ENCODE results near the gene TMEM141. TPM values are rescaled to one million over a fixed set of nuclear protein-coding genes. Genes with fewer than 3 reads are reported as not detected.

Gene TMEM141
- polyA plus RNA-seq, 1 donor (not counting 4 experiments of a cell fraction or from before 2014, with no cell fraction given) = 85.5 TPM

DNA sequence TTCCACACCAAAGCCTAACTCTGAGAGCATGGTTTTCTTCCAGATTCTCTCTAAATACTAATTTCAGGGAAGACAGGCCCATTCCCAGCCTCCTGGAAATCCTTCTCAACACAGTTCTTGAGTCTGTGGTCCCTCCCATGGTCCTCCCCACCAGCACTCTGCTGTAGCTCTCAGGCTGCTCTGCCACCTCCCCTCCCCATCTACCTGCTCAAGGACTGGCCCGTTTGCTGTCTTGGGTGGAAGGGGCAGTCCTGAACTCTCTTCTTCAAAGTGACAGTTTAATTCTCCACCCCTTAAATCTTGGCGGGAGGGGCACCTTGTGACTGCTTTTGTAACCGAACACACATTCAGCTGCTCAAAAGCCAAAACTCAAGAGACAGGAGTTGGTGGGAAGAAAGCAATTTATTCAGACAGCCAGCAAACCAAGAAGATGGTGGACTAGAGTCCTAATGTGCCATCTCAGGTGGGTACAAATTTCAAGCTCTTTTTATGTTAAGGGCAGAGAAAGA lies 19.2 kb upstream of the TMEM141 start:
- Histone ChIP-seq H2AFZ (ENCODE audit: control insufficient read depth, low read length) (no peak overlapping the region), H3K4me1 (ENCODE audit: control insufficient read depth, extremely low read depth, insufficient read depth, low read length) (no peaks in the 10 kb centered on the region), H3K9ac (ENCODE audit: control insufficient read depth, extremely low read depth, insufficient read depth, low read length) (no peak overlapping the region), H3K9me1 (ENCODE audit: control insufficient read depth, extremely low read depth, insufficient read depth, low read length) (no peaks in the 10 kb centered on the region), H3K4me3 (ENCODE audit: control insufficient read depth in 2 of 3, extremely low read depth in 1 of 3, insufficient read depth in 2 of 3, low read depth in 1 of 3, low read length in 3 of 3) (no peak overlapping the region), H3K27ac (ENCODE audit: control insufficient read depth, insufficient read depth, low read length) (no peak overlapping the region), H3K4me2 (ENCODE audit: control insufficient read depth, extremely low read depth, insufficient read depth, low read depth, low read length) (no peak overlapping the region), H4K20me1 (ENCODE audit: control insufficient read depth, extremely low read depth, insufficient read depth, low read length) (no peaks in the 10 kb centered on the region), H3K79me2 (ENCODE audit: control insufficient read depth, insufficient read depth, low read length) (no peaks in the 10 kb centered on the region), H3K9me3 (ENCODE audit: control insufficient read depth, low read depth, low read length) (peaks cover 5% of the 10 kb centered on the region), H3K36me3 (ENCODE audit: control insufficient read depth in 2 of 2, extremely low read depth in 1 of 2, insufficient read depth in 2 of 2, low read length in 2 of 2) (no peaks in the 10 kb centered on the region), H3K27me3 (ENCODE audit: control insufficient read depth, extremely low read depth, insufficient read depth, low read length) (peaks cover 6% of the 10 kb centered on the region)
- DNase-seq (ENCODE audit: low read depth, low spot score) (no peak), FAIRE-seq (no peak)
- no peak for TF ChIP-seq EZH2 (IDR thresholded peaks at IDR 0.05; ENCODE audit: low read length)
- TF ChIP-seq, protein P1, sequence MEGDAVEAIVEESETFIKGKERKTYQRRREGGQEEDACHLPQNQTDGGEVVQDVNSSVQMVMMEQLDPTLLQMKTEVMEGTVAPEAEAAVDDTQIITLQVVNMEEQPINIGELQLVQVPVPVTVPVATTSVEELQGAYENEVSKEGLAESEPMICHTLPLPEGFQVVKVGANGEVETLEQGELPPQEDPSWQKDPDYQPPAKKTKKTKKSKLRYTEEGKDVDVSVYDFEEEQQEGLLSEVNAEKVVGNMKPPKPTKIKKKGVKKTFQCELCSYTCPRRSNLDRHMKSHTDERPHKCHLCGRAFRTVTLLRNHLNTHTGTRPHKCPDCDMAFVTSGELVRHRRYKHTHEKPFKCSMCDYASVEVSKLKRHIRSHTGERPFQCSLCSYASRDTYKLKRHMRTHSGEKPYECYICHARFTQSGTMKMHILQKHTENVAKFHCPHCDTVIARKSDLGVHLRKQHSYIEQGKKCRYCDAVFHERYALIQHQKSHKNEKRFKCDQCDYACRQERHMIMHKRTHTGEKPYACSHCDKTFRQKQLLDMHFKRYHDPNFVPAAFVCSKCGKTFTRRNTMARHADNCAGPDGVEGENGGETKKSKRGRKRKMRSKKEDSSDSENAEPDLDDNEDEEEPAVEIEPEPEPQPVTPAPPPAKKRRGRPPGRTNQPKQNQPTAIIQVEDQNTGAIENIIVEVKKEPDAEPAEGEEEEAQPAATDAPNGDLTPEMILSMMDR (optimal IDR thresholded peaks at IDR 0.05 in 1 of 3, IDR thresholded peaks at IDR 0.05 in 1 of 3, conservative IDR thresholded peaks at IDR 0.05 in 1 of 3; ENCODE audit: extremely low read depth in 1 of 3, insufficient read depth in 2 of 3, low read length in 3 of 3) = no peak
- dilution Hi-C loops (cut with MboI; ENCODE audit: extremely low pct_ligation_motif_present, low sequenced_read_pairs) = no loop called here

DNA sequence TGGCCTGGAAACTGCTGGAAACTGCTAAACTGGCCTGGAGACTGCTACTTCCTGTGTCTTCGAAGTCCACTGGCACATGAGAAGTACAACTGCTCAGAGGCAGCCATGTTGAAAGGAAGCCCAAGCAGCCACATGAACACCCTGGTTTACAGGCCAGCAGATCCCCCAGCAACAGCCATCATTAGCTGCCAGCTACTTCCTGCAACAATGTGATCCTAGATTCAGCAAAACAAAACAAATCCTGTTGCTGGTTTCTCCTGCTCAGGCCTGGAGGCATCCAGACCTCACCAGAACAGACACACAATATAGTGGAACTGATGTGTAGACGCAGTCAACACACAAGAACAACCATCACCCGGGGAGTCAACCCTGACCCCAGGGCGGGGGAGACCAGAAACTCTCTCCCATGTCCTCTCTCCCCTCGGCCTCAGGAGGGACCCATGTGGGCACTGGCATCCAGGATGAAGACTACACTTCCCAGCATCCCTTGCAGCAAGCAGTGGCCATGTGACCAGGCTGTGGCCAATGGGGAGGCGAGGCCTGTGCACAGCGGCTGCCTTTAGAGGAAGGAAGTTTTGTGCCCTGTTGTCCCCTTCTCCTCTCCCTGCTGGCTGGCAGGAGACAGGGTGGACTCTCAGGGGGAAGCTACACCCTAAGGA lies 17.6 kb upstream of the TMEM141 start:
- no peaks in the 10 kb centered on the region for H3K36me3 ChIP-seq (ENCODE audit: control insufficient read depth in 2 of 2, extremely low read depth in 1 of 2, insufficient read depth in 2 of 2, low read length in 2 of 2)
- no peaks in the 10 kb centered on the region for H3K9me1 ChIP-seq (ENCODE audit: control insufficient read depth, extremely low read depth, insufficient read depth, low read length)
- no peak overlapping the region for H2AFZ ChIP-seq (ENCODE audit: control insufficient read depth, low read length)
- no peaks in the 10 kb centered on the region for H3K4me1 ChIP-seq (ENCODE audit: control insufficient read depth, extremely low read depth, insufficient read depth, low read length)
- H3K27me3 ChIP-seq (ENCODE audit: control insufficient read depth, extremely low read depth, insufficient read depth, low read length) = peaks cover 15% of the 10 kb centered on the region
- DNase-seq (ENCODE audit: low read depth, low spot score) = no peak
- H3K27ac ChIP-seq (ENCODE audit: control insufficient read depth, insufficient read depth, low read length) = no peak overlapping the region
- no peak overlapping the region for H3K9ac ChIP-seq (ENCODE audit: control insufficient read depth, extremely low read depth, insufficient read depth, low read length)
- H4K20me1 ChIP-seq (ENCODE audit: control insufficient read depth, extremely low read depth, insufficient read depth, low read length) = no peaks in the 10 kb centered on the region
- no peak overlapping the region for H3K4me2 ChIP-seq (ENCODE audit: control insufficient read depth, extremely low read depth, insufficient read depth, low read depth, low read length)
- H3K79me2 ChIP-seq (ENCODE audit: control insufficient read depth, insufficient read depth, low read length) = no peaks in the 10 kb centered on the region
- no peak overlapping the region for H3K4me3 ChIP-seq (ENCODE audit: control insufficient read depth in 2 of 3, extremely low read depth in 1 of 3, insufficient read depth in 2 of 3, low read depth in 1 of 3, low read length in 3 of 3)
- H3K9me3 ChIP-seq (ENCODE audit: control insufficient read depth, low read depth, low read length) = peaks cover 5% of the 10 kb centered on the region
- FAIRE-seq = no peak
- dilution Hi-C loops (cut with MboI; ENCODE audit: extremely low pct_ligation_motif_present, low sequenced_read_pairs) = no loop called here
- TF ChIP-seq EZH2 (IDR thresholded peaks at IDR 0.05; ENCODE audit: low read length) = no peak
- TF ChIP-seq, protein P1 (optimal IDR thresholded peaks at IDR 0.05 in 1 of 3, IDR thresholded peaks at IDR 0.05 in 1 of 3, conservative IDR thresholded peaks at IDR 0.05 in 1 of 3; ENCODE audit: extremely low read depth in 1 of 3, insufficient read depth in 2 of 3, low read length in 3 of 3) = no peak
